DMS114 treated with DMSO at 0.1 percent for 48 hours (cell line): Measurements from ENCODE around the gene ACTL6B.

Experiments
- DNase-seq: peaks from one replicate; lab custom pipeline; 2025; ENCODE audit not compliant: unreplicated experiment; lab: John Stamatoyannopoulos, UW

Gene ACTL6B

DNA sequence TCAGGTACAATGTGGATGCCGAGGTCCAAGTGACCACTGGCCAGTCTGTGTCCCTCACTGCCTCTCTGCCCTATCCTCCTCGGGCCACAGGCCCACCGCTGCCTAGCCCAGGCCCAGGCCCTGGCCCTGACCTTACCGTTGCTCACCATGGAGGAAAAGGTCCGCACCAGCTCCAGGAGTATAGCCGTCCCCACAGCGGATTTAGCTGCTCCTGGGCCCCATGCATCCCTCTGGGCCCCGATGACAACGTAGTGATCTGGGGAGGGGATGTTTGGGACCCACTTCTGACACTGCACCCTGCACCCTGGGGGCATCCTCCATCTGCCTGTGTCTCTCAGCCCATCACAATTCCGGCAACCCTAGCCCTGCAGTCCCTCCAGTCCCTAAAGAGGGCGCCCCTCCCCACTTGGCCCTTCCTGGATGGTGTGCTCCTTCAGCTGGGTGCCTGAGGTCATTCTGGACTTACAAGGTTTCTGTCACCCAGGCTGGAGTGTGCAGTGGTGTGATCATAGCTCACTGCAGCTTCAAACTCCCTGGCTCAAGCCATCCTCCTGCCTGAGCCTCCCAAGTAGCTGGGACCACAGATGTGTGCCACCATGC lies 27.0 kb downstream of the ACTL6B start:
- DNase-seq = no peak

DNA sequence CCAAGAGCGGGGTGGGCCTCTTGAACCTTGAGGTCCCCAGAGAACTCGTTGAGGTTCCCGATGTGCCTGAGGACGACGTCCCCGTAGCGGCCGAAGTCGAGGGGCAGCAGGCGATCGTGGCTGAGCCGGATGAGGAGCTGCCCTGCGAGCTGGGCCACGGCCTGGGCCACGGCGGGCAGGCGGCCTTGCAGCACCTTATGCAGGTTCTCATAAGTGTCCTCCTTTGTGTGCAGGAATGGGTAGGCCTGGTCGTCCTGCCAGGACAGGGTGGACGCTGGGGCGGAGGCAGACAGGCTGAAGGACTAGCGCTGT lies 29.1 kb downstream of the ACTL6B start:
- no peak for DNase-seq

DNA sequence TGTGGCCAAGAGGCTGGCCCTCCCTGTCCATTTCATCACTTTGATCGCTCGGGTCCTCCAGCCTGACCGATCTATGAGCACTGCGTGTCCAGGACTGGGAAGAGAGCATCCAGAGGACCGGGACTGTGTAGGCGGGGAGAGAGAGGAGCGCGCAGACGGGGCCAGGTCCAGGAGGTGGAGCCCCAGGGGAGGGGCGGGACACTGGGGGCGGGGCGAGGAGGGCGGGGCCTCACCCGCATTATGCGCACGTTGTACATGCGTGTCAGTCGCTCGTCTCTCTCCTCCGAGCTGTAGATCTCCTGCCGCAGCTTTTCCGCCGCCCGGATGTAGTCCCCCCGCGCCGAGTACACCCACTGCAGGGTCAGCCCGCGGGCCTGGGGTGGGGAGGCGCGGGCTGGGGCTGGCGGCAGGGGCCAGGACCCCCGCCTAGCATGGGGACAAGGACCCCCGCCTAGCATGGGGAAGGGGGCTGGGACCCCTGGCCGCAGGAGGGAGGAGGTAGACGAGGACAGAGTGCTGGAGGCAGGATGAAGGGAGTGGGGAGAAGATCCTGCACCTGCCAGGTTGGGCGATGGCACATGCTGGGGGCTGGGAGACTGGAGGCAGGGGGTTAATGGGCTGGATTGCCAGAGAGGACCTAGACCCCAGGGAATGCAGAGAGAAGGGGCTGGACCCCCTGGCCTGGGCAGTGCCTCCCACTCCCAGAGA lies 29.6 kb downstream of the ACTL6B start:
- no peak for DNase-seq

- no peak for DNase-seq
Measured at GRCh38 chr7:100626055-100626454, 30.2 kb downstream of the ACTL6B start.

- DNase-seq = no peak
Measured at GRCh38 chr7:100623951-100624824, 32.1 kb downstream of the ACTL6B start.

- no peak for DNase-seq
Measured at GRCh38 chr7:100621554-100621953, 34.7 kb downstream of the ACTL6B start.

- no peak for DNase-seq
Measured at GRCh38 chr7:100620804-100621203, 35.4 kb downstream of the ACTL6B start.

GRCh38 chr7:100620239-100620638 lies 36.0 kb downstream of the ACTL6B start:
- DNase-seq = no peak

DNA sequence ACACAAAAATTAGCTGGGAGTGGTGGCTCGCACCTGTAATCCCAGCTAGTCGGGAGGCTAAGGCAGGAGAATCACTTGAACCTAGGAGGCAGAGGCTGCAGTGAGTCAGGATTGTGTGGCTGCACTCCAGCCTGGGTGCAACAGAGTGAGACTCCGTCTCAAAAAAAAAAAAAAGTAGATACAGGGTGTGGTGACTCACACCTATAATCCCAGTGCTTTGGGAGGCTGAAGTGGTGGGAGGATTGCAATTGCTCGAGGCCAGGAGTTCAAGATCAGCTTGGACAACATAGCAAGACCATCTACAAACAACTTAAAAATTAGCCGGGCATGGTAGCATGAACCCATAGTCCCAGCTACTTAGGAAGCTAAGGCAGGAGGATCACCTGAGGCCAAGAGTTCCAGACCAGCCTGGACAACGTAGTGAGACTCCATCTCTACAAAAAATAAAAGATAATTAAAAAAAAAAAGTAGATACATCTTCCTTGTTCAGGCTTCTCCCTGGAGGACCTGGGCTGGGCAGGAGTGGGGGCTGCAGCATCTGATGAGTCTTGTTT lies 41.9 kb downstream of the ACTL6B start:
- DNase-seq = no peak

GRCh38 chr7:100613412-100614175 lies 42.7 kb downstream of the ACTL6B start:
- no peak for DNase-seq

GRCh38 chr7:100612730-100613390 lies 43.4 kb downstream of the ACTL6B start:
- DNase-seq = no peak

DNA sequence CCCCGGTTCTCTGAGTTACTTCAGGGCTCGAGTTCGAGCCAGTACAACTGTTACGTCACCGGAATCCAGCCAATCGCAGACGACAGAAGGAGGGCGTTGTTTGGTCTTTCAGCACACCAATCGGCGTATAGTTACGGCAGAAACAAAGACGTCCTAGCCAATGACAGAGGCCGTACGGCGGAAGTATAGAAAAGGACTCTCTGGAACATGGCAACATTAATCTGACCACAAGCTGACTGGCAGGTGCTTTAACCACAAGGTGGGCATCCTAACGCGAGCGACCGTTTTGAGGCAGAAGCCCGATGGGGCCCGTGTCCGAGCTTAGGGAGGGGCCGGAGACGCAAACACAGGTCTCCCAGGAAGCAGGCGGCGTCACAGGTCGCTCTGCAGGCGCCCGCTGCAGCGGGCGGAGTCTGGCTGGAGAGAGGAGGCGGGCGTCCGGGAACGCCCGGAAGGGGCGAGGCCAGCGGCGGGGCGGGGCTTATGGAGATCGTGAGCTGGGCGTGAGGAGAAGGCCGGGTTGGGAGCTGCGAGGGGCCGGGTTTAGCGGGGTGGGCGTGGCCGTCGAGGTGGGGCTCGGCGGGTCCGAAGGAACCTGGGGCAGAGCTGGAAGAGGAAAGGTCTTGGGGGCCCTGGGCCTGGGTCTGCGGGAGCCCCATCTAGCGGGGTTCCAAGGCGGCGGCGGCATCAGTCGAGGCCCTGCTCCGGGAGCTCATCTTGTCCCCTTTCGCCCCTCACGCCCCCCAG lies 44.1 kb downstream of the ACTL6B start, which contains the start of gene MOSPD3:
Gene MOSPD3 (plus strand): TSS at position 558 of the 747 bp plus-strand sequence. CDS start 252 bp downstream, outside the sequence.
- DNase-seq = peak; percentile 98

- no peak for DNase-seq
Measured at GRCh38 chr7:100609958-100610357, 46.3 kb downstream of the ACTL6B start.

- DNase-seq = no peak
Measured at GRCh38 chr7:100607111-100607510, 49.1 kb downstream of the ACTL6B start.

DNA sequence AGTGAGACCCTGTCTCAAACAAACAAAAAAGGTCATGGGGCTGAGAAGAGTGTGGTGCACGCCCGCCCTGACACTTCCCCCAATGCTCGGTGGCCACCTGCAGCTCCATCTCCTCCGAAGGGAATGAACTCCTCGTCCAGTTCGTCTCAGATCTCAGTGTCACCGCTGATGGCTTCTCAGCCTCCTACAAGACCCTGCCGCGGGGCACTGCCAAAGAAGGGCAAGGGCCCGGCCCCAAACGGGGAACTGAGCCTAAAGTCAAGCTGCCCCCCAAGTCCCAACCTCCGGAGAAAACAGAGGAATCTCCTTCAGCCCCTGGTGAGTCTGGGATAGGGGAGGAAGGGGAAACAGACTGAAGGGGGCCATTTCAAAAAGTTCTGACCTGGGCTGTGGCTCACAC lies 49.9 kb downstream of the ACTL6B start:
- no peak for DNase-seq

- no peak for DNase-seq
Measured at GRCh38 chr7:100604976-100605911, 51.0 kb downstream of the ACTL6B start.

GRCh38 chr7:100604028-100604975 lies 51.9 kb downstream of the ACTL6B start:
- peak; percentile 43 for DNase-seq

- no peak for DNase-seq
Measured at GRCh38 chr7:100603726-100604027, 52.6 kb downstream of the ACTL6B start.
